Kidney epithelial cell (primary cell): ENCODE measurements around the gene NT5M. TPM values are rescaled to one million over a fixed set of nuclear protein-coding genes. Genes with fewer than 3 reads are reported as not detected.

Experiments
- DNase-seq: peaks from one replicate; pipeline ENCODE4 v3.0.0-alpha.2; 2010; ENCODE audit warnings: low read depth
- H3K27me3 ChIP-seq: 2 replicates; pipeline ENCODE4 v1.6.0; 2011; ENCODE audit warnings: low read length; ENCODE audit not compliant: control insufficient read depth, insufficient read depth
- H3K36me3 ChIP-seq: 2 replicates; pipeline ENCODE4 v1.5.1; 2011; ENCODE audit warnings: low read length; ENCODE audit not compliant: control insufficient read depth, insufficient read depth
- H3K4me3 ChIP-seq: 2 replicates; pipeline ENCODE4 v1.5.1; 2011; ENCODE audit warnings: low read depth, mild to moderate bottlenecking, control low read depth, low read length
- total RNA-seq: library from RNA; depleted of rRNA; stranded (reverse); fragments of >200 nt; gene quantifications from 2 replicates; pipeline ENCODE4 v1.2.3, GENCODE V29; 2015
- TF ChIP-seq, protein P1 (sequence below): IDR thresholded peaks from 2 replicates; pipeline ENCODE4 v1.5.1; 2011; ENCODE audit warnings: mild to moderate bottlenecking, moderate library complexity, low read length, control low read depth, inconsistent platforms; ENCODE audit not compliant: insufficient read depth, poor library complexity, severe bottlenecking

NT5M gene
- total RNA-seq, 1 donor from 2014 or later, result 4.9 TPM

DNA sequence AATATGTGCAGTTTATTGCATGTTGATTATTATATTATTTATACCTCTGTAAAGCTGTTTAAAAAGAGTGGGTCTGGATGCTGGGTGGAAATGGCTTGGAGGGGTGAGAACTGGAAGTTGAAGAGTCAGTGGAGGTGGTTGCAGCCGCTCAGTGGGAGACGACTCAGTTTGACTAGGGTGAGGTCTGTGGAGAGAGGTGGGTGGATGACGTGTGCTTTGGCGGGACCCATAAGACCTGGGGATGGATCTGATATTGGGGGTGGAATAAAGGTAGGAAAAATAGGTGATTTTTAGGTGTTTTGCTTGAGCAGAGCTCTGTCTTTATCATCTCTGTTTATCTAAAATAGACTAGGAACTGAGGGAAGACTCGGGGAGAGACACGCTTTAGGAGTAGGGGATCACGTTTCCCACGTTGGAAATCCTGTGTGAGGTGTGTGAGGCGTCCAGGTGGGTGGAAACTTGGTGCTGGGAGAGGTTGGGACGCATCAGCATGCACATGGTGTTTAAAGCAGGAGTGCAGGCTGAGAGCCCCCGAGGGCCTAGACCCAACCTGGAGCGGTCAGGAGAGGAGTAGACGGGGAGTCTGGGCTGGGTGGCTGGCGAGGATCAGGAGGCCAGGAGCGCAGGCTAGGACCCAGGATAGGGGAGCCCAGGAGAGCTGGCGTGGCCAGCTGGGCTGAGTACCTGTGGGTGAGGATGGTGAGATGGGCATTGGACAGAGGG, 17.2 kb downstream of the NT5M start:
- TF ChIP-seq, protein P1, sequence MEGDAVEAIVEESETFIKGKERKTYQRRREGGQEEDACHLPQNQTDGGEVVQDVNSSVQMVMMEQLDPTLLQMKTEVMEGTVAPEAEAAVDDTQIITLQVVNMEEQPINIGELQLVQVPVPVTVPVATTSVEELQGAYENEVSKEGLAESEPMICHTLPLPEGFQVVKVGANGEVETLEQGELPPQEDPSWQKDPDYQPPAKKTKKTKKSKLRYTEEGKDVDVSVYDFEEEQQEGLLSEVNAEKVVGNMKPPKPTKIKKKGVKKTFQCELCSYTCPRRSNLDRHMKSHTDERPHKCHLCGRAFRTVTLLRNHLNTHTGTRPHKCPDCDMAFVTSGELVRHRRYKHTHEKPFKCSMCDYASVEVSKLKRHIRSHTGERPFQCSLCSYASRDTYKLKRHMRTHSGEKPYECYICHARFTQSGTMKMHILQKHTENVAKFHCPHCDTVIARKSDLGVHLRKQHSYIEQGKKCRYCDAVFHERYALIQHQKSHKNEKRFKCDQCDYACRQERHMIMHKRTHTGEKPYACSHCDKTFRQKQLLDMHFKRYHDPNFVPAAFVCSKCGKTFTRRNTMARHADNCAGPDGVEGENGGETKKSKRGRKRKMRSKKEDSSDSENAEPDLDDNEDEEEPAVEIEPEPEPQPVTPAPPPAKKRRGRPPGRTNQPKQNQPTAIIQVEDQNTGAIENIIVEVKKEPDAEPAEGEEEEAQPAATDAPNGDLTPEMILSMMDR, result no peak
- Histone ChIP-seq H3K27me3 (no peaks in the 10 kb centered on the region), H3K4me3 (no peak overlapping the region), H3K36me3 (no peaks in the 10 kb centered on the region)
- no peak for DNase-seq

- Histone ChIP-seq H3K4me3 (no peak overlapping the region), H3K27me3 (no peaks in the 10 kb centered on the region), H3K36me3 (no peaks in the 10 kb centered on the region)
- DNase-seq, result no peak
- TF ChIP-seq, protein P1, result no peak
These were observed 17.7 kb downstream of the NT5M start for GRCh38 chr17:17320911-17321220.

DNA sequence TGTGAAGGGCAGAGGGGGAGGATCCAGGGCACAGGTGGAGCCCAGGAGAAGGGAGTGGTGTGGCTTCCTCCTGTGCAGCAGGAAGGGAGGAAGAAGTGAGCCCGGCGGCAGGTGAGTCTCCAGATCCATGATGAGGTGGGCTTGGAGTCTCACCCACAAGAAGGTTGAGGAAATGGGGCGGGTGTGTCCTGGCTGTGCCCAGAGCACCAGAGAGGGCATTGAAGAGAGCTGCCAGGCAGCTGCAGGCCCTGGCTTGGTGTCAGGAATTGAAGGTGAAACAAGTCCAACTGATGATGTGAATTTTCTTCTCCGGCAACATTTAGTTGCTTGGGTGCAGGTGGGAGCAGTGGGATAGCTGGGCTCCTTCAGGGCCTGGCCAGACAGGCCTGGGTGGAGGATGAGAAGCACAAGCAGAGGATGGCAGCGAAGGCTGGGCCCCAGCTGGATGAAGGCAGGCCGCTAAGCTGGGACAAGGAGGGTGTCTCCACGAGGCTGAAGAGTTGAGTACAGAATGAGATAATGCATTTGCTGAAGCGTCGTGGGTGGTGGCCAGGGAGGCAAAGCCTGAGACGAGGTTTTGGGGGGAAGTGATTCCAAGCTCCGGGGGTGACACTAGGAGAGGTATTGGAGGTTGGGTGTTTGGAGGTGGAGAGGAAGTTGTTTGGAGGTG, 18.3 kb downstream of the NT5M start:
- TF ChIP-seq, protein P1, result no peak
- no peaks in the 10 kb centered on the region for H3K36me3 ChIP-seq
- H3K4me3 ChIP-seq, result no peak overlapping the region
- DNase-seq, result no peak
- no peaks in the 10 kb centered on the region for H3K27me3 ChIP-seq

DNA sequence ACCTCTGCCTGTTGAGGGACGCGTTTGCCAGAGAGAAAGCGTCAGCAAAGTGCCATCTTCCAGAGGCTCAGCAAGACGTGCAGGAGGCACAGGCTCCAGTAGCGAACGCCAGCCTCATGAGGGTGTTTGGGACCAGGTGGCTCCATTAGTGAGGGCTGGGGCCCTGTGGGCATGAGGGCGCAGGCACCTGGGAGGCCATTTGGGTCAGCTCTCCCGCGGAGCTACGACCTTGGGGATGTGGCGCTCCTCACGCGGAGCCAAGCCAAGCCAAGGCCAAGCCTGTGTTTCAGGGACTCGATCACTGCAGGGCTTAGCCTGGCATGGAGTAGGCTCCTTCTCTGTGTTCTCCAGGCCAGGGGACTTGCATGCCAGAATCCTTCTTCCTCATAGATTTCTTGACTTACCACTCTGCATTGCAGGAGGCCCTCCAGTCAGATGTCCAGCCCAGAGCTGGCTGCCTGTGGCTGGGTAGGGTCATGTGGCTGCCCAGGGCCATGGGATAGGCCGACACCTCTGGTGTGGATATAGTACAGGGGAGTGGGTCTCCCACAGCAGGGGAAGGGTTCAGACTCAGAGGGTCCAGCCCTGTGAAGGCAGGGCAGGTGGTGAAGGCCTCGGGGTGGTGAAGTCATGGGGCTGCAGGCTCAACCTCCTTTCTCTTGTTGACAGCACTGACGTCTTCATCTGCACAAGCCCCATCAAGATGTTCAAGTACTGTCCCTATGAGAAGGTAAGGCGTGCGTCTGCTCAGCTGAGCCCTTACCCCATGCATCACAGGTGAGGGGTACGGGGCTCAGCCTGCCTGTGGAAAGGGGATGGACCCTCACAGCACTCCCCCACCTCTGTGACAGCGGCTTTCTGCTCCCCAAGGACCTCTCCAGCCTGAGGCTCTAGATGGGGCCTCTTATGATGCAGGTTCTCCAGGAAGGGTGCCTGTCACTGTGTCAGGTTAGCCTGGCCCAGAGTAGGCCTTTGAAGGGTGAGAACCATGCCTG, 19.6 kb downstream of the NT5M start:
- TF ChIP-seq, protein P1, result no peak
- H3K36me3 ChIP-seq, result no peaks in the 10 kb centered on the region
- H3K4me3 ChIP-seq, result no peak overlapping the region
- DNase-seq, result no peak
- no peaks in the 10 kb centered on the region for H3K27me3 ChIP-seq

DNA sequence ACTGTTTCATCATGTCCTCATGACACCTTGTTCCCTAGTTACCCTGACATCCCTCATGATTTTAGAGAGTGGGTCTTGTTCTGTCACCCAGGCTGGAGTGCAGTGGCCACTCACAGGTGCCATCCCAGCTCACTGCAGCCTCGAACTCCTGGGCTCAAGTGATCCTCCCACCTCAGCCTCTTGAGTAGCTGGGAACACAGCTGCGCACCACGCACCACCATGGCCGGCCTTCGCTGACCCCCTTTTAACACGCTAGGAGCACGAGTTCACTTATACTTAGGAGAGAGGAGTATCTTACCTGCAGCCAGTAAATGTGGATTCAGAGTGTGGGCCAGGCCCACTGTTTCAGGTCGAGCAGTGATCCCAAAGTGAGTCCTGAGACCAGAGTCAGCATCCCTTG, 21.4 kb downstream of the NT5M start:
- Histone ChIP-seq H3K36me3 (no peaks in the 10 kb centered on the region), H3K4me3 (no peak overlapping the region), H3K27me3 (no peaks in the 10 kb centered on the region)
- TF ChIP-seq, protein P1, result no peak
- DNase-seq, result no peak
